Upper lobe of left lung (tissue), 6 donors: ENCODE data around the gene GUK1. TPM values are rescaled to one million over a fixed set of nuclear protein-coding genes. Genes with fewer than 3 reads are reported as not detected.

Source experiments
- ATAC-seq, 2 donors: fragments of 200-7000 bp; cut with Tn5 transposase; one replicate each; pipeline ENCODE4 v1.9.1; 2022; ENCODE audit warnings: mild to moderate bottlenecking in 2 of 2, moderate library complexity in 2 of 2; ENCODE audit not compliant: low FRiP score in 2 of 2
- DNase-seq, 2 donors: peaks; one replicate each; pipeline ENCODE4 v3.0.0-alpha.2; 2019 to 2020
- H3K27ac ChIP-seq, 4 donors: fragments of 200-600 bp; sonication (generic); one replicate each; pipeline ENCODE4 v1.5.1; 2016 to 2019
- H3K27me3 ChIP-seq, 4 donors: fragments of 200-600 bp; sonication (generic); one replicate each; pipeline ENCODE4 v1.5.1; 2017 to 2019
- H3K36me3 ChIP-seq, 4 donors: fragments of 200-600 bp; sonication (generic); one replicate each; pipeline ENCODE4 v1.5.1; 2016 to 2019
- H3K4me1 ChIP-seq, 4 donors: fragments of 200-600 bp; sonication (generic); one replicate each; pipeline ENCODE4 v1.5.1; 2018 to 2019
- H3K4me3 ChIP-seq, 4 donors: fragments of 200-600 bp; sonication (generic); one replicate each; pipeline ENCODE4 v1.5.1; 2017 to 2019; ENCODE audit warnings: mild to moderate bottlenecking in 2 of 4, moderate library complexity in 1 of 4
- H3K9me3 ChIP-seq, 4 donors: fragments of 200-600 bp; sonication (generic); one replicate each; pipeline ENCODE4 v1.5.1; 2018 to 2019
- EP300 ChIP-seq, 4 donors: sonication (generic); formaldehyde crosslinking; IDR thresholded peaks; one replicate each; pipeline ENCODE4 v1.5.1; 2017; ENCODE audit warnings: antibody characterized with exemption in 4 of 4, control low read depth in 2 of 4
- POLR2A ChIP-seq, 4 donors: fragments of 450-650 bp; IDR thresholded peaks; one replicate each; pipeline ENCODE4 v1.5.1; 2016 to 2017; ENCODE audit warnings: antibody characterized with exemption in 4 of 4, mild to moderate bottlenecking in 2 of 4
- POLR2AphosphoS5 ChIP-seq, 2 donors: sonication (generic); formaldehyde crosslinking; IDR thresholded peaks; one replicate each; pipeline ENCODE4 v1.5.1; 2017; ENCODE audit warnings: antibody characterized with exemption in 2 of 2
- WGBS, 2 donors: methylation state at CpG; one replicate each; pipeline ENCODE4 v1.1.5; 2017 to 2018; 5-methylcytosine and 5-hydroxymethylcytosine counted together
- total RNA-seq, 6 donors: library from RNA; depleted of rRNA in 4 of 6; stranded (reverse); fragments of >200 nt in 4 of 6; gene quantifications; one replicate each; pipeline versions ENCODE4 v1.1.0 to v1.2.1, GENCODE V29; 2016 to 2021
- TF ChIP-seq, protein P1 (sequence below), 6 experiments: fragments of 450-650 bp in 4 of 6; fragments of 200-600 bp in 2 of 6; sonication (generic) in 2 of 6; IDR thresholded peaks; one replicate each; pipeline ENCODE4 v1.5.1; 2016 to 2019; ENCODE audit warnings: antibody characterized with exemption in 6 of 6
- donor health status: DM: no; HTN: no; CAD: no; lungs with moderate emphysema.
- donor health status: DM: no; HTN: yes; CAD: no; lungs with severe emphysema.

Gene GUK1
- total RNA-seq, 6 donors from 2014 or later = 198 to 385 (median 269) TPM

- 83 to 95% methylated on average over 4 of the region's 4 CpGs for WGBS, 2 donors
Measured at GRCh38 chr1:228147768-228148167, 7.7 kb downstream of the GUK1 start.

DNA sequence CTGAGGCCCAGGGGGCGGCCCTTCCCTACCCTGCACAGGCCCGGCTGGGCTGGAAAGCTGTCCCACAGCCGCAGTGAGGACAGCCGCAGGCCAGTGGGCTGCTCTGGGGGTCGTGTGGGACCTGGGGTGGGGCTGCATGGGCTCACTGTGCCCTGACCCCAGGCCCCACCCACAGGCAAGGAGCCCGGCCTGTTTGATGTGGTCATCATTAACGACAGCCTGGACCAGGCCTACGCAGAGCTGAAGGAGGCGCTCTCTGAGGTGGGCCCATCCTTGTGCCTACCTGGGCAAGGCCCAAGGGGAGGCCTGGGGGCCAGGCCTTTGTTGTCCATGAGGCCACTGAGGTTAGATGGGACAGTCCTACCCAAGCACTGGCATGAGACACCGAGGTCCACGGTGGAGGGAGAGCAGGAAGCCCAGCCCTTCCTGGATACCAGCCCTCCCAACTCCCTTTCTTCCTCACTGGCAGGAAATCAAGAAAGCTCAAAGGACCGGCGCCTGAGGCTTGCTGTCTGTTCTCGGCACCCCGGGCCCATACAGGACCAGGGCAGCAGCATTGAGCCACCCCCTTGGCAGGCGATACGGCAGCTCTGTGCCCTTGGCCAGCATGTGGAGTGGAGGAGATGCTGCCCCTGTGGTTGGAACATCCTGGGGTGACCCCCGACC, 8.2 kb downstream of the GUK1 start:
- no peaks in the 10 kb centered on the region for H3K27me3 ChIP-seq
- H3K36me3 ChIP-seq = peaks cover 0 to 50% (median 40%) of the 10 kb centered on the region in 4 donors
- TF ChIP-seq POLR2AphosphoS5 (IDR thresholded peaks at IDR 0.05) = no peak
- TF ChIP-seq POLR2A (IDR thresholded peaks at IDR 0.05) = no peak
- no peak for TF ChIP-seq EP300 (IDR thresholded peaks at IDR 0.05)
- TF ChIP-seq, protein P1, sequence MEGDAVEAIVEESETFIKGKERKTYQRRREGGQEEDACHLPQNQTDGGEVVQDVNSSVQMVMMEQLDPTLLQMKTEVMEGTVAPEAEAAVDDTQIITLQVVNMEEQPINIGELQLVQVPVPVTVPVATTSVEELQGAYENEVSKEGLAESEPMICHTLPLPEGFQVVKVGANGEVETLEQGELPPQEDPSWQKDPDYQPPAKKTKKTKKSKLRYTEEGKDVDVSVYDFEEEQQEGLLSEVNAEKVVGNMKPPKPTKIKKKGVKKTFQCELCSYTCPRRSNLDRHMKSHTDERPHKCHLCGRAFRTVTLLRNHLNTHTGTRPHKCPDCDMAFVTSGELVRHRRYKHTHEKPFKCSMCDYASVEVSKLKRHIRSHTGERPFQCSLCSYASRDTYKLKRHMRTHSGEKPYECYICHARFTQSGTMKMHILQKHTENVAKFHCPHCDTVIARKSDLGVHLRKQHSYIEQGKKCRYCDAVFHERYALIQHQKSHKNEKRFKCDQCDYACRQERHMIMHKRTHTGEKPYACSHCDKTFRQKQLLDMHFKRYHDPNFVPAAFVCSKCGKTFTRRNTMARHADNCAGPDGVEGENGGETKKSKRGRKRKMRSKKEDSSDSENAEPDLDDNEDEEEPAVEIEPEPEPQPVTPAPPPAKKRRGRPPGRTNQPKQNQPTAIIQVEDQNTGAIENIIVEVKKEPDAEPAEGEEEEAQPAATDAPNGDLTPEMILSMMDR (IDR thresholded peaks at IDR 0.05) = no peak
- ATAC-seq = no peak
- no peak overlapping the region for H3K4me3 ChIP-seq
- no peaks in the 10 kb centered on the region for H3K9me3 ChIP-seq
- 53 to 64% methylated on average over 13 of the region's 18 CpGs for WGBS, 2 donors
- peaks cover 58 to 87% (median 80%) of the 10 kb centered on the region in 4 donors for H3K4me1 ChIP-seq
- DNase-seq = peak in 1 of 2 donors; percentile 58
- H3K27ac ChIP-seq = peak overlapping the region; percentile 80 to 96 (median 87)

More at GRCh38 chr1:228147768-228148167, 7.7 kb downstream of the GUK1 start:
- no peak overlapping the region for H3K4me3 ChIP-seq
- peak overlapping the region; percentile 80 to 96 (median 87) for H3K27ac ChIP-seq
- H3K36me3 ChIP-seq = peaks cover 0 to 54% (median 40%) of the 10 kb centered on the region in 4 donors
- peaks cover 63 to 93% (median 85%) of the 10 kb centered on the region in 4 donors for H3K4me1 ChIP-seq
- TF ChIP-seq, protein P1 (IDR thresholded peaks at IDR 0.05) = no peak
- TF ChIP-seq POLR2A (IDR thresholded peaks at IDR 0.05) = no peak
- no peak for TF ChIP-seq EP300 (IDR thresholded peaks at IDR 0.05)
- no peak for TF ChIP-seq POLR2AphosphoS5 (IDR thresholded peaks at IDR 0.05)
- DNase-seq (no peak), ATAC-seq (no peak)
- H3K9me3 ChIP-seq = no peaks in the 10 kb centered on the region
- no peaks in the 10 kb centered on the region for H3K27me3 ChIP-seq

GRCh38 chr1:228148935-228149405, 8.9 kb downstream of the GUK1 start:
- TF ChIP-seq EP300 (IDR thresholded peaks at IDR 0.05) = no peak
- TF ChIP-seq POLR2AphosphoS5 (IDR thresholded peaks at IDR 0.05) = no peak
- no peak for TF ChIP-seq POLR2A (IDR thresholded peaks at IDR 0.05)
- TF ChIP-seq, protein P1 (IDR thresholded peaks at IDR 0.05) = no peak
- ATAC-seq = no peak
- peaks cover 51 to 81% (median 73%) of the 10 kb centered on the region in 4 donors for H3K4me1 ChIP-seq

GRCh38 chr1:228149406-228150119, 9.5 kb downstream of the GUK1 start, which contains the start of gene GJC2:
GJC2 (plus strand) TSS chr1:228149930; CDS start chr1:228157759, 7,829 bp downstream.
- Histone ChIP-seq H3K4me1 (peaks cover 45 to 75% (median 68%) of the 10 kb centered on the region in 4 donors), H3K27ac (peak within 1 kb of the TSS; percentile 80 to 96 (median 87)), H3K27me3 (no peaks in the 10 kb centered on the region), H3K36me3 (peaks cover 0 to 50% (median 40%) of the 10 kb centered on the region in 4 donors), H3K4me3 (peak within 1 kb of the TSS; percentile 8 to 42 (median 32)), H3K9me3 (no peaks in the 10 kb centered on the region)
- TF ChIP-seq POLR2AphosphoS5 (IDR thresholded peaks at IDR 0.05) (peak in 1 of 2 donors; percentile 24), EP300 (IDR thresholded peaks at IDR 0.05) (no peak)
- ATAC-seq (peak; percentile 16 to 43), DNase-seq (peak in 1 of 2 donors; percentile 85)
- 58 to 66% methylated on average over 11 to 16 of the region's 17 CpGs for WGBS, 2 donors

More at GRCh38 chr1:228148935-228149405, 8.9 kb downstream of the GUK1 start:
- no peaks in the 10 kb centered on the region for H3K27me3 ChIP-seq
- peaks cover 0 to 48% (median 40%) of the 10 kb centered on the region in 4 donors for H3K36me3 ChIP-seq
- H3K9me3 ChIP-seq = no peaks in the 10 kb centered on the region
- peak overlapping the region; percentile 80 to 96 (median 87) for H3K27ac ChIP-seq
- peak overlapping the region in 1 of 4 donors; percentile 42 for H3K4me3 ChIP-seq
- DNase-seq = peak in 1 of 2 donors; percentile 47
- WGBS, 2 donors = 28 to 57% methylated on average over 2 to 8 of the region's 8 CpGs

- H3K4me1 ChIP-seq = peaks cover 43 to 70% (median 64%) of the 10 kb centered on the region in 4 donors
- no peak for ATAC-seq
- H3K36me3 ChIP-seq = peaks cover 0 to 46% (median 40%) of the 10 kb centered on the region in 4 donors
- no peaks in the 10 kb centered on the region for H3K9me3 ChIP-seq
- DNase-seq = peak in 1 of 2 donors; percentile 66
- H3K27ac ChIP-seq = peak overlapping the region; percentile 80 to 96 (median 87)
- peak overlapping the region; percentile 8 to 42 (median 32) for H3K4me3 ChIP-seq
- no peaks in the 10 kb centered on the region for H3K27me3 ChIP-seq
- WGBS, 2 donors = 49 to 100% methylated on average over 1 to 7 of the region's 7 CpGs
- no peak for TF ChIP-seq POLR2AphosphoS5 (IDR thresholded peaks at IDR 0.05)
- no peak for TF ChIP-seq POLR2A (IDR thresholded peaks at IDR 0.05)
- TF ChIP-seq, protein P1 (IDR thresholded peaks at IDR 0.05) = no peak
- no peak for TF ChIP-seq EP300 (IDR thresholded peaks at IDR 0.05)
Measured at GRCh38 chr1:228150120-228150460, 10.0 kb downstream of the GUK1 start.
